Measurements from ENCODE around the gene ADGRA1. TPM values are rescaled to one million over a fixed set of nuclear protein-coding genes. Genes with fewer than 3 reads are reported as not detected.
"Not testable (repeated sequence)": the region's sequence is repeated elsewhere in the genome, so short reads cannot be mapped to it uniquely, and the experiment has no call there.

Gene ADGRA1
- total and polyA plus RNA-seq, 4 experiments from 2014 or later = not detected

- Mint-ChIP-seq H3K4me3 (no peak overlapping the region), H3K36me3 (no peaks in the 10 kb centered on the region), H3K9me3 (peaks cover 0 to 8% (median 5%) of the 10 kb centered on the region in 8 donors), H3K4me1 (peaks cover 4 to 11% (median 7%) of the 10 kb centered on the region in 4 donors), H3K27ac (no peak overlapping the region), H3K27me3 (peaks cover 23 to 31% of the 10 kb centered on the region in 2 donors)
- no peaks in the 10 kb centered on the region for H3K27me3 ChIP-seq (ENCODE audit: insufficient read depth, low read length)
- no peak overlapping the region for H3K27ac ChIP-seq (ENCODE audit: low read depth, low read length)
- DNase-seq = peak in 1 of 5 donors; percentile 17
- CTCF ChIA-PET (ENCODE audit: partially characterized antibody) = interaction anchor here (1.0 to 2.1 kb wide), 15 partner anchors 11 to 238 kb away, joined by 3 to 16 read pairs (median 5); no protein-coding TSS in a partner anchor
- H3K36me3 ChIP-seq (ENCODE audit: insufficient read depth, low read length) = no peaks in the 10 kb centered on the region
- no peak overlapping the region for H3K4me3 ChIP-seq (ENCODE audit: low read length in 2 of 2)
- no peaks in the 10 kb centered on the region for H3K4me1 ChIP-seq (ENCODE audit: insufficient read depth, low read length)
- H3K9me3 ChIP-seq (ENCODE audit: control insufficient read depth in 1 of 2, low read length in 2 of 2) = no peaks in the 10 kb centered on the region
- intact Hi-C loops (cut with micrococcal nuclease) = no loop called here
- POLR2A ChIA-PET (ENCODE audit: partially characterized antibody) = no interaction called here
Measured at GRCh38 chr10:133142523-133143199, 54.9 kb downstream of the ADGRA1 start.

DNA sequence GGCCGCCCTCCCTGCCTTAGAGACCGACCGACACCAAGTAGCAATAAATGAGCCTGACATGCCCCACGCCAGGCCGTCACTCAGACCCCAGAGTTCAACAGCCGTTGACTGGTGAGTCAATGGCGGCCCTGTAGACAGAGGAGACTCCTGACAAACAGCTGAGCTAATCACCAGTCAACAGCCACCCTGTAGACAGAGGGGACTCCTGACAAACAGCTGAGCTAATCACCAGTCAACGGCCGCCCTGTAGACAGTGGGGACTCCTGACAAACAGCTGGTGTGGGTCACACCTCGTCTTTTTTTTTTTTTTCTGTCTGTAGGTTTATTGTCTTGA lies 55.4 kb downstream of the ADGRA1 start:
- intact Hi-C loops (cut with micrococcal nuclease) = no loop called here
- Mint-ChIP-seq H3K36me3 (no peaks in the 10 kb centered on the region), H3K27me3 (peaks cover 27 to 35% of the 10 kb centered on the region in 2 donors), H3K27ac (no peak overlapping the region), H3K4me3 (no peak overlapping the region), H3K9me3 (peaks cover 0 to 13% (median 10%) of the 10 kb centered on the region in 8 donors), H3K4me1 (peaks cover 4 to 11% (median 7%) of the 10 kb centered on the region in 4 donors)
- Histone ChIP-seq H3K27me3 (ENCODE audit: insufficient read depth, low read length) (no peaks in the 10 kb centered on the region), H3K27ac (ENCODE audit: low read depth, low read length) (no peak overlapping the region), H3K4me1 (ENCODE audit: insufficient read depth, low read length) (no peaks in the 10 kb centered on the region), H3K4me3 (ENCODE audit: low read length in 2 of 2) (no peak overlapping the region), H3K36me3 (ENCODE audit: insufficient read depth, low read length) (no peaks in the 10 kb centered on the region), H3K9me3 (ENCODE audit: control insufficient read depth in 1 of 2, low read length in 2 of 2) (no peaks in the 10 kb centered on the region)
- ChIA-PET CTCF (ENCODE audit: partially characterized antibody) (interaction anchor here (1.0 to 2.1 kb wide), 17 partner anchors 10 to 239 kb away, joined by 3 to 16 read pairs (median 5); no protein-coding TSS in a partner anchor), POLR2A (ENCODE audit: partially characterized antibody) (no interaction called here)
- DNase-seq = no peak

- peaks cover 4 to 11% (median 7%) of the 10 kb centered on the region in 4 donors for H3K4me1 Mint-ChIP-seq
- Histone ChIP-seq H3K27ac (ENCODE audit: low read depth, low read length) (no peak overlapping the region), H3K36me3 (ENCODE audit: insufficient read depth, low read length) (no peaks in the 10 kb centered on the region), H3K27me3 (ENCODE audit: insufficient read depth, low read length) (no peaks in the 10 kb centered on the region), H3K4me1 (ENCODE audit: insufficient read depth, low read length) (no peaks in the 10 kb centered on the region), H3K9me3 (ENCODE audit: control insufficient read depth in 1 of 2, low read length in 2 of 2) (no peaks in the 10 kb centered on the region), H3K4me3 (ENCODE audit: low read length in 2 of 2) (no peak overlapping the region)
- H3K27me3 Mint-ChIP-seq = peaks cover 27 to 38% of the 10 kb centered on the region in 2 donors
- H3K36me3 Mint-ChIP-seq = no peaks in the 10 kb centered on the region
- H3K9me3 Mint-ChIP-seq = peaks cover 0 to 15% (median 10%) of the 10 kb centered on the region in 8 donors
- ChIA-PET CTCF (ENCODE audit: partially characterized antibody) (interaction anchor here (1.0 to 2.1 kb wide), 17 partner anchors 10 to 239 kb away, joined by 3 to 16 read pairs (median 5); no protein-coding TSS in a partner anchor), POLR2A (ENCODE audit: partially characterized antibody) (no interaction called here)
- intact Hi-C loops (cut with micrococcal nuclease) = no loop called here
- DNase-seq = no peak
- H3K27ac Mint-ChIP-seq = no peak overlapping the region
- no peak overlapping the region for H3K4me3 Mint-ChIP-seq
Measured at GRCh38 chr10:133143546-133143945, 55.8 kb downstream of the ADGRA1 start.

GRCh38 chr10:133144771-133145170 lies 57.0 kb downstream of the ADGRA1 start:
- peaks cover 4 to 11% (median 7%) of the 10 kb centered on the region in 4 donors for H3K4me1 Mint-ChIP-seq
- no peak overlapping the region for H3K4me3 Mint-ChIP-seq
- Histone ChIP-seq H3K27me3 (ENCODE audit: insufficient read depth, low read length) (no peaks in the 10 kb centered on the region), H3K36me3 (ENCODE audit: insufficient read depth, low read length) (no peaks in the 10 kb centered on the region), H3K9me3 (ENCODE audit: control insufficient read depth in 1 of 2, low read length in 2 of 2) (no peaks in the 10 kb centered on the region), H3K4me3 (ENCODE audit: low read length in 2 of 2) (no peak overlapping the region), H3K4me1 (ENCODE audit: insufficient read depth, low read length) (no peaks in the 10 kb centered on the region), H3K27ac (ENCODE audit: low read depth, low read length) (no peak overlapping the region)
- DNase-seq = no peak
- H3K36me3 Mint-ChIP-seq = no peaks in the 10 kb centered on the region
- ChIA-PET CTCF (ENCODE audit: partially characterized antibody) (interaction anchor here (0.9 to 2.1 kb wide), 3 partner anchors 12 to 174 kb away, joined by 3 to 6 read pairs (median 5); no protein-coding TSS in a partner anchor), POLR2A (ENCODE audit: partially characterized antibody) (no interaction called here)
- H3K27me3 Mint-ChIP-seq = peaks cover 32 to 45% of the 10 kb centered on the region in 2 donors
- no peak overlapping the region for H3K27ac Mint-ChIP-seq
- intact Hi-C loops (cut with micrococcal nuclease) = loop anchor here (1.0 kb wide), 2 partner anchors 131 to 163 kb away; no protein-coding TSS in a partner anchor
- peaks cover 0 to 16% (median 11%) of the 10 kb centered on the region in 8 donors for H3K9me3 Mint-ChIP-seq

- Histone ChIP-seq H3K9me3 (ENCODE audit: control insufficient read depth in 1 of 2, low read length in 2 of 2) (no peaks in the 10 kb centered on the region), H3K4me1 (ENCODE audit: insufficient read depth, low read length) (no peaks in the 10 kb centered on the region), H3K27ac (ENCODE audit: low read depth, low read length) (no peak overlapping the region), H3K27me3 (ENCODE audit: insufficient read depth, low read length) (no peaks in the 10 kb centered on the region), H3K36me3 (ENCODE audit: insufficient read depth, low read length) (no peaks in the 10 kb centered on the region), H3K4me3 (ENCODE audit: low read length in 2 of 2) (no peak overlapping the region)
- H3K27me3 Mint-ChIP-seq = peaks cover 26 to 37% of the 10 kb centered on the region in 2 donors
- H3K4me1 Mint-ChIP-seq = no peaks in the 10 kb centered on the region
- H3K4me3 Mint-ChIP-seq = no peak overlapping the region
- POLR2A ChIA-PET (ENCODE audit: partially characterized antibody) = no interaction called here
- CTCF ChIA-PET (ENCODE audit: partially characterized antibody) = no interaction called here
- no peak overlapping the region for H3K27ac Mint-ChIP-seq
- intact Hi-C loops (cut with micrococcal nuclease) = no loop called here
- DNase-seq = no peak
- peaks cover 0 to 22% (median 11%) of the 10 kb centered on the region in 8 donors for H3K9me3 Mint-ChIP-seq
- H3K36me3 Mint-ChIP-seq = no peaks in the 10 kb centered on the region
Measured at GRCh38 chr10:133150226-133150625, 62.5 kb downstream of the ADGRA1 start.

DNA sequence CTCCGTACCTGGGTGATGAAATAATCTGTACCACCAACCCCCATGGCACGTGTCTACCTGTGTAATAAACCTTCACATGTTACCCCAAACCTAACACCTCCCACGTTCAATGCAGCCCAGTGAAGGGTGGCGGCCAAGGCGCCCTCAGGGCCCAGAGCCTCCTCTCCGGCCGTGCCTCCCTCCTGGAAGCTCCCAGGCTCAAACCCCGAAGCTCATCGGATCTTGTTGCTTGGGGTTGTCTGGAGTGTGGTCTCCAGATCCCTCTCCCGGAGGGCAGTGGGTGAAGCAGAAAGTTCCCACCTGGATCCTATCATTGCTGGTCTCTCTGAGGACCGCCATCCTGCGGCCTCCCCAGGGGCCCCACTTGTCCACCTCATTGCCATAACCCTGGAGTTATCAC lies 62.9 kb downstream of the ADGRA1 start:
- H3K36me3 Mint-ChIP-seq = no peaks in the 10 kb centered on the region

GRCh38 chr10:133151071-133151470 lies 63.3 kb downstream of the ADGRA1 start:
- DNase-seq; CTCF ChIA-PET (ENCODE audit: partially characterized antibody); H3K4me1 Mint-ChIP-seq; H3K4me3 Mint-ChIP-seq; H3K4me1 ChIP-seq (ENCODE audit: insufficient read depth, low read length); H3K27ac Mint-ChIP-seq; H3K9me3 ChIP-seq (ENCODE audit: control insufficient read depth in 1 of 2, low read length in 2 of 2); H3K27ac ChIP-seq (ENCODE audit: low read depth, low read length); POLR2A ChIA-PET (ENCODE audit: partially characterized antibody); intact Hi-C loops (cut with micrococcal nuclease); H3K4me3 ChIP-seq (ENCODE audit: low read length in 2 of 2); H3K36me3 ChIP-seq (ENCODE audit: insufficient read depth, low read length); H3K36me3 Mint-ChIP-seq; H3K27me3 ChIP-seq (ENCODE audit: insufficient read depth, low read length): not testable (repeated sequence)
- peaks cover 23 to 32% of the 10 kb centered on the region in 2 donors for H3K27me3 Mint-ChIP-seq
- peaks cover 0 to 22% (median 11%) of the 10 kb centered on the region in 8 donors for H3K9me3 Mint-ChIP-seq

More for the DNA sequence above, 62.9 kb downstream of the ADGRA1 start:
- Mint-ChIP-seq H3K27ac (no peak overlapping the region), H3K27me3 (peaks cover 23 to 32% of the 10 kb centered on the region in 2 donors), H3K4me3 (no peak overlapping the region), H3K4me1 (no peaks in the 10 kb centered on the region), H3K9me3 (peaks cover 0 to 22% (median 11%) of the 10 kb centered on the region in 8 donors)
- POLR2A ChIA-PET (ENCODE audit: partially characterized antibody) = no interaction called here
- no peak for DNase-seq
- H3K9me3 ChIP-seq (ENCODE audit: control insufficient read depth in 1 of 2, low read length in 2 of 2) = no peaks in the 10 kb centered on the region
- H3K4me3 ChIP-seq (ENCODE audit: low read length in 2 of 2) = no peak overlapping the region
- H3K27ac ChIP-seq (ENCODE audit: low read depth, low read length) = no peak overlapping the region
- CTCF ChIA-PET (ENCODE audit: partially characterized antibody) = no interaction called here
- no peaks in the 10 kb centered on the region for H3K27me3 ChIP-seq (ENCODE audit: insufficient read depth, low read length)
- no peaks in the 10 kb centered on the region for H3K4me1 ChIP-seq (ENCODE audit: insufficient read depth, low read length)
- H3K36me3 ChIP-seq (ENCODE audit: insufficient read depth, low read length) = no peaks in the 10 kb centered on the region
- intact Hi-C loops (cut with micrococcal nuclease) = no loop called here

All from CD4-positive, alpha-beta memory T cell (primary cell).